Fibroblast of lung (primary cell): ENCODE data around the gene TGOLN2.

Experiments used
- EZH2 ChIP-seq: IDR thresholded peaks from 2 replicates; pipeline ENCODE4 v1.5.1; 2012; ENCODE audit warnings: low read length, control low read depth, mild to moderate bottlenecking; ENCODE audit errors: missing control alignments
- TF ChIP-seq, protein P1 (sequence below), 2 donors: IDR thresholded peaks in 1 of 2; conservative IDR thresholded peaks in 1 of 2; 1 replicate in 1 of 2; 2 replicates in 1 of 2; pipeline ENCODE4 v1.5.1; 2011 to 2012; ENCODE audit warnings: low read length in 2 of 2, control low read depth in 1 of 2, inconsistent platforms in 1 of 2, low read depth in 1 of 2, mild to moderate bottlenecking in 1 of 2

- TF ChIP-seq, protein P1, sequence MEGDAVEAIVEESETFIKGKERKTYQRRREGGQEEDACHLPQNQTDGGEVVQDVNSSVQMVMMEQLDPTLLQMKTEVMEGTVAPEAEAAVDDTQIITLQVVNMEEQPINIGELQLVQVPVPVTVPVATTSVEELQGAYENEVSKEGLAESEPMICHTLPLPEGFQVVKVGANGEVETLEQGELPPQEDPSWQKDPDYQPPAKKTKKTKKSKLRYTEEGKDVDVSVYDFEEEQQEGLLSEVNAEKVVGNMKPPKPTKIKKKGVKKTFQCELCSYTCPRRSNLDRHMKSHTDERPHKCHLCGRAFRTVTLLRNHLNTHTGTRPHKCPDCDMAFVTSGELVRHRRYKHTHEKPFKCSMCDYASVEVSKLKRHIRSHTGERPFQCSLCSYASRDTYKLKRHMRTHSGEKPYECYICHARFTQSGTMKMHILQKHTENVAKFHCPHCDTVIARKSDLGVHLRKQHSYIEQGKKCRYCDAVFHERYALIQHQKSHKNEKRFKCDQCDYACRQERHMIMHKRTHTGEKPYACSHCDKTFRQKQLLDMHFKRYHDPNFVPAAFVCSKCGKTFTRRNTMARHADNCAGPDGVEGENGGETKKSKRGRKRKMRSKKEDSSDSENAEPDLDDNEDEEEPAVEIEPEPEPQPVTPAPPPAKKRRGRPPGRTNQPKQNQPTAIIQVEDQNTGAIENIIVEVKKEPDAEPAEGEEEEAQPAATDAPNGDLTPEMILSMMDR (conservative IDR thresholded peaks at IDR 0.05 in 1 of 2, IDR thresholded peaks at IDR 0.05 in 1 of 2; ENCODE audit: low read depth in 1 of 2, low read length in 2 of 2), result no peak
- no peak for TF ChIP-seq EZH2
Observed at GRCh38 chr2:85369500-85369899, 41.7 kb upstream of the TGOLN2 start.
